ENCODE data around the gene PANK1.

The PANK1 gene

DNA sequence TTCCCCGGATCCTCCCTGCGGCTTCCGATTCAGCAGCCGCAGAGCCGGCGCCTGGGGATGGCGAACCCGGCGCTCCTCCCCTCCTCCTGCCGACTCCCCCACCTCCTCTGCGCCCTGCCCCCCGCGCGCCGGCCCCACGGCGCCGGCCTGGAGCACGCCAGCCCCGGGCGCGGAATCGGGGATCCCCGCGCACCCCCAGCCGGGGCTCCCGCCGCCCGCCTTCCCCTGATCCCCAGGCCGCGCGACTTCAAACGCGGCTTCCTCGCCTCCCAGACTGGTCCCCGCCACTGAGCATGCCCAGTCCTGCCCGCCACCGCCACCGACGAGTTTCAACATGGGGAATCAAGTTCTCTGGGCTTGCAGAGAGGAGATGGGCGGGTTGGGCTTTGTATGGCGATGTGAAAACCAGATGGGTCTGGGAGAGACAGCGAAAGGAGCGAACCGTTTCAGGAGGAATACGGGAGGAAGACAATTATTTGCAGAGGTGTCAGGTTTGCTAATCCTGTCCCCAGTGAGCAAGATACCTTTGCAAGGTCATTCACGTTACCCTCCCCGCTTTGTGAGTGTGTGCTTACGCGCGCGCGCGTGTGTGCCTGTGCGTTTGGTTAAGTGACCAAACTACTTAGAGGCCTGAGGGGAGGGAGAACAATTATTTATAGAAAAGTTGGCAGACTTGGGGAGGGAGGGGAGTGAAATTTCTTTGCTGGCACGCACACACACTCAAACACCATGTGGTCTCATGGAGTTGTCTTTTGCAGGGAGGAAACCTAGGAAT is at the start of gene PANK1:
PANK1 (minus strand) TSS at position 276 of the 775 bp plus-strand sequence. CDS start 351 bp downstream, outside the sequence.
- peak; percentile 83 for DNase-seq (ENCODE audit: low spot score)

- DNase-seq (ENCODE audit: low spot score): no peak
Observed at GRCh38 chr10:89693176-89693575, 48.1 kb upstream of the PANK1 start.

GRCh38 chr10:89692416-89692815 is 47.4 kb upstream of the PANK1 start:
- no peak for DNase-seq (ENCODE audit: low spot score)

- no peak for DNase-seq (ENCODE audit: low spot score)
Observed at GRCh38 chr10:89690027-89690426, 45.0 kb upstream of the PANK1 start.

DNA sequence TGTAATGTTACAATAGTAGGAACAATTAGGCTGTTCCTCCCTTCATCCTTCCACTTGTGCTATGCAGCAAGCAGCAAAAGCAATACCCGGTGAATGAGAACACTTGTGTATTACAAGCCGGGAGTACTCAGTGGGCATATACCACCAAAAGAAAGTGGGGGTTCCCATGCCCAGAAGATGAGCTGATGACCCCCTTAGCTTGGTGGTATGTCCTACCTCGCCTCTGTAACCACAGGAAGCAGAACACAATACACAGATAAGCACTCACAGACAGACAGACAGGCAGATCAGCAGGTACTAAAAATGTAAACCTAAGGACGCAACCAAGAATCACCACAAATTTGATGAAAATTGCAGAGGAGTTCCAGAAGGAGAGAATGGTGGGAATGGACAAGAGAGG is 40.9 kb upstream of the PANK1 start:
- DNase-seq (ENCODE audit: low spot score): no peak

DNA sequence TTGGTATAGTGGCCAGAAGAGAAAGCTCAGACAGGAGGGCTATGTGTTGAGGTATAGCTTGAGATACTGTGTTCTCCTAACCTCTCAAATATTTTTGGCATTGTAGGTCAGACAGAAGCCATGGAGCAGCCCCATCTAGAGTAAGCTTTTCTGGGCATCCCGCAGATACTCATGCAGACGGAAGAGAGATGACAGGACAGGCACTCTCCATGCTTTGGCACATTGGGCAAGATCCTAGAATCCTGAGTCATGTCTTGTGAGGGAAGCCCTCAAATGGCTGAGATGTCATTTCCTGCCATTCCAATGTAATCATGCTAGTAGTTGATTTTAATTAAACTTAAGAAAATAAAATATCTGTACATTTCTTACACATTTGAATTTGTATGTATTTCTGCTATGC is 39.6 kb upstream of the PANK1 start:
- no peak for DNase-seq (ENCODE audit: low spot score)

- no peak for DNase-seq (ENCODE audit: low spot score)
Observed at GRCh38 chr10:89683883-89684282, 38.8 kb upstream of the PANK1 start.

DNA sequence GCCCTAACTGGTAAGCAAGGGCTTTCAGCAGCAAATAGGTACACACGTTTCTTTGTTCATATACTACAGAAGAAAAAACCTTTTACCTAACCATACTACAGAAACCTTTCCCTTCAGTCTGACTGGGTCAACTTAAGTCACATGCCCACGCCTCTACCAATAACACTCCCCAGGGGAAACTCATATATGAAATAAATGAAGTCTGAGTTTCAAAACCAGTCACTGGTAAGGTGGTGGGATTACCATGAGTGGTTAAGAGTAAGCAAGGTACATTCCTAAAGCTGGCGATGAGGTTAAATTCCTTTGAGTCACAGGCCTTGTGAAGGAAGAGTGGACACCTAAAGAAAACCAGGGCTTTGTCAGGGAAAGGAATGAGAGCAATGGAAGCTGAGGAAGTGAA is 34.9 kb upstream of the PANK1 start:
- no peak for DNase-seq (ENCODE audit: low spot score)

GRCh38 chr10:89677341-89677740 is 32.3 kb upstream of the PANK1 start:
- no peak for DNase-seq (ENCODE audit: low spot score)

- DNase-seq (ENCODE audit: low spot score): no peak
Observed at GRCh38 chr10:89670926-89671325, 25.9 kb upstream of the PANK1 start.

DNA sequence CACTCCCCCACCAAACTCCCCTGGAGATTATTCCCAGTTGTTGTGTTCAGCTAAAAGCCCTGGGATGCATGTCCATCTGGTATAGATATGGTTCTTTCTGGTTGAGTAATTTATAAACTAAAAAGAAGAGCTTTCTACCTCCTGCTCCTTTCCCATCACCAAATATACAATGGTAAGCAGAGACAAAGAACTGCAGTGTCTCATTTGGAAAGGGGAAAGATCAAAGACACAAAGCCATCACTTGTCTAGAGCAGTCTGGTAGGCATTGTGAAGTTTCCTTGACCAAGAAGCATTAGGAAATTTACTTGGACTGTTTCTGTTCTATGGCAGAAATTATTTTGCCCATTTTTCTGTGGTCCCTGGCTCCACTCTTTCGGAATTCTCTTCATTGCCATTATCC is 24.9 kb upstream of the PANK1 start:
- no peak for DNase-seq (ENCODE audit: low spot score)

DNA sequence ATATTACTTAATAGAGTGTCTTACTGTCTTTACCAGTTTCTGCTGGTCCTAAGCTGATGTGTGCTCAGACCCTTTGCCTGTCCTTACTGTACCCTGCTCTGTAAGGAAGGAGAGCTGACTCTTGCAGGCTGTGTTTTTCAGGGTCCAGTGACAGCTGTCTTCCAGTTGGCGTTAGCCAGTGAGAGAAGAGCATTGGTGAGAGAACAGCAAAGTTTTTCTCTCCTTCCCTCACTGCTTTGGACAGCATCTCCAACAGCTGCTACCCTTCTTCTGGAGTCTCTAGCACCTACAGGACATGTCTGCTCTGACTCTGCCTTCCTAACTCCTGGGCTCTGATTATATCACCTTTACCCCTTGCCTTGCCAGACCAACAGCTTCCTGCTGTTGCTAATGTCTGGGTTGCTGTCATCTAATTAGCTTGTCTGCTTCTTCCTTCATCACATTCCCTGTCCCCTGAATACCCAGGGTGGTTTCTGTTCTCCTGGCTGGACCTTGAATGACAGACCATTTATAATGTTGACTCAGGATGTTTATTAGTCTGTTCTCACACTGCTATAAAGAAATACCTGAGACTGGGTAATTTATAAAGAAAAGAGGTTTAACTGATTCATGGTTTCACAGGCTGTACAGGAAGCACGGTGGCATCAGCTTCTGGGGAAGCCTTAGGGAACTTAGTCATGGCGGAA is 23.5 kb upstream of the PANK1 start:
- no peak for DNase-seq (ENCODE audit: low spot score)

GRCh38 chr10:89666138-89666537 is 21.1 kb upstream of the PANK1 start:
- DNase-seq (ENCODE audit: low spot score): no peak

DNA sequence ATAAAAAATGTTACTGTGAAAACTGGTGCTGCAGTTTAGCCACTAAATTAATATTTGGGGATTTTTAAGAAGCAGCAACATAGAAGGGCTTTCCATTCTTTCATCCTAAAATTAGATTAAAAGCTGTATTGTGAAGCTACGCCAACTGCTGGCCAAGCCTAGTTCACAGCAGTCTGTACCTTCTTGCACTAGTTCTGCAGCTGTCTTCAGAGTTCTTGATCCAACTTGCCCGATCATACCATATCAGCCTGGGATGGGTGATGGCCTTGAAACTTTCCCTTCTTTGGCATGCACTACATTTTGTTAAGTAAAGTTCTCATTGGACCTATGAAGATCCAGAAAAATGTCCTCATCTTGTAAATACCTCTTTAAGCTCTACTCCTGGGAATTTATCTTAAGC is 20.3 kb upstream of the PANK1 start:
- DNase-seq (ENCODE audit: low spot score): no peak

GRCh38 chr10:89664203-89664602 is 19.2 kb upstream of the PANK1 start:
- DNase-seq (ENCODE audit: low spot score): no peak

GRCh38 chr10:89663144-89663543 is 18.1 kb upstream of the PANK1 start:
- DNase-seq (ENCODE audit: low spot score): no peak

GRCh38 chr10:89662596-89662995 is 17.6 kb upstream of the PANK1 start:
- DNase-seq (ENCODE audit: low spot score): no peak

DNA sequence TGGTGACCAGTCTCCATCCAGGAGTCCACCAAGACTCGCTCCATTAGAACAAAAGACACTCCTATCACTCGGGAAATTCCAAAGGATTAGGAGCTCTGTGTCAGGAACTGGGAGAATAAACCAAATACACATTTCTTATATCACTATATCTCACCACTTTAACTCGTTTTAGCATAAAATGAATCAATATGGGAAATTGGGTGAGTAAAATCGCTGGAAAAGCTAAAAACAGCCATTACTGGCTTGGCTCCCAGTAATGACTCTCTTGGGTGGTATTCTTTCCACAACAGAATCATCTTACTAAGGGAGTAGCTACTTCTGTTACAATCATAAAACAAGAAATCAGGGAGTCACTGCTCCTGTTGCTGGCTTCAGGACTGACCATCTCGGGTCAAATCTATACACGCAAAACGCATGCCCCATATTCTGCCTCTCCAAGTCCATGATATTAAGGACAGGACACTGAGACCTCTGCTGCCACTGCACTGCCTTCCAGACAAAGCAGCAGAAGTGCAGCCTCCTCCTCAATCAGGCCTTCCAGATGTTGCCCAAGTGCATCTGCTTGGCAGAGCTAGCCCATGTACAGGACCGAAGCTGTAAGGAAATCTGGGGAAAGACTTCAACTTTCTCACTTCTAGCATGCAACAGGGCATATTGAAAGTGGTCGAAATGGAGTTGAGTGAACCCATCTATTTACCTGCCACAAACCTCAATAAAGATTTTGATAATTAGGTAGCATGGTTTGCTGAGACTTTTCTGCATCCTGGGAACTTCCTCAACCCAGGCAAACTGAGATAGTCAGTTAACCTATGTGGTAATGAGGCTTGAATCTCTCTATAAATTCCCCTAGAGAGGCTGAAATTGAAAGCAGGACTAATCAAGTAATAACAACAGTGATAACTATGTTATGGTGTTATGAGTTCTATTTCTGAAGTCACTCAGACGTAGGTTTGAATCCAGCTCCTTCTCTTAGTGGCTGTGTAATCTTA is 14.4 kb upstream of the PANK1 start:
- DNase-seq (ENCODE audit: low spot score): no peak

DNA sequence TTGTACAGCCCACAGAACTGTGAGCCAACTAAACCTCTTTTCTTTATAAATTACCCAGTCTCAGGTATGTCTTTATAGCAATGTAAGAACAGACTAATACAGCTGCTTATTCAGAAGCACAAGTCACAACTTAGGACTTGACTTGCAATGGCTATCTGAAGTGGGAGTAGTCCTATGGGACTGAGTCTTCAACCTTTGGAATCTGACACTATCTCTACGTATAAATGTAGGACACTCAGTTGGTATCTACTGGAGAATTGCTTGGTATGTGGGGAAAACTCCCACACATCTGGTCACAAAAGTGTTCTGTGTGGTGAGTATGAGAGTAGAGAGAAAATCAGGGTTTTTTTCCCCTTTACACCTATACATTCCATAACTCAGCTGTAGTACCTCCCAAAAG is 12.3 kb upstream of the PANK1 start:
- DNase-seq (ENCODE audit: low spot score): no peak

DNA sequence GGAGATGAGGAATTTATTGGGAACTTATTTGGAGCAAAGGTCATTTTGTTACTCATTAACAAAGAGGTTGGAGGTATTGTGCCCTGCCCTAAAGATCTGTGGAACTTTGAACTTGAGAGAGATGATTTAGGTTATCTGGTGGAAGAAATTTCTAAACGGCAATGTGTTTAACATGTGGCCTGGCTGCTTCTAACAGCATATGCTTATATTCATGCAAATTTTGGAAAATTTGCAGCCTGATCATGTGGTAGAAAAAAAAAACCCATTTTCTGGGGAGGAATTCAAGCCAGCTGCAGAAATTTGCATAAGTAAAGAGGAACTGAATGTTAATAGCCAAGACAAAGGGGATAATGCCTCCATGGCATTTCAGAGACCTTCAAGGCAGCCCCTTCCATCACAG is 10.7 kb upstream of the PANK1 start:
- no peak for DNase-seq (ENCODE audit: low spot score)

- peak; percentile 35 for DNase-seq (ENCODE audit: low spot score)
Observed at GRCh38 chr10:89653410-89653869, 8.4 kb upstream of the PANK1 start.

DNA sequence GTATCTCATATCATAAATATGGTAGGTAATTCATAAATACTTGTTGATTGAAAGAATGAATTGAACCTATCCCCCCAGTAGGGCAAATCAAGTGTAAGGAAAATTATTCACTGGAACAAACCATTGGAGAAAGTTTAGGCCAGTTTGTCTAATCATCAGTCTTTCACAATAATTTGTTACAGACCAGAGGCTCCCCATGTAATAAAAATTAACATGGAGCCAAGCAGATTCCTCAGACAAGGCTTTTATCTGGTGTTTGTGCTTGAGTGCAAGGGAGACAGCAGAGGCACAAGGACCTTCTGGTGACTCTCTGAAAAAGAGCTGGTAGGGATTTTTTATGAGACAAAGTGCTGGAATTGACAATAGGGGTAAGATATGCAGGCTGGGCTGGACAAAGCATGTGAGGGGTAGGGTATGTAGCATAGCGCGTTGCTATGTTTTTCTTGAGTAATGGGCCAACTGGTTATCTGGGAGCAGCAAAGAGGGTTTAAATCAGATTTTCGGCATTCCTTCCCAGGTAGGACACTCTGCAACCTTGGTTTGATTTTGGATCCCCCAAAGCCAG is 7.8 kb upstream of the PANK1 start:
- DNase-seq (ENCODE audit: low spot score): no peak
